C4-2B (cell line): ENCODE results near the gene FBXL17.

Experiments used
- CTCF ChIP-seq: fragments of 450-650 bp; conservative IDR thresholded peaks from 2 replicates; pipeline ENCODE4 v1.5.1; 2017; ENCODE audit warnings: mild to moderate bottlenecking
- ZFX ChIP-seq: fragments of 450-650 bp; IDR thresholded peaks from 2 replicates; pipeline ENCODE4 v1.6.1; 2017

GRCh38 chr5:107893642-107894041 is 488.3 kb downstream of the FBXL17 start:
- TF ChIP-seq CTCF (no peak), ZFX (no peak)
